Body of pancreas (tissue), 4 donors: ENCODE measurements around the gene TST.
A peak's percentile ranks its signal among the peaks of the same experiment; 100 is the strongest.

ENCODE experiments used
- CTCF ChIP-seq, 7 experiments: fragments of 450-650 bp in 4 of 7; fragments of 200-600 bp in 3 of 7; sonication (generic) in 3 of 7; IDR thresholded peaks; one replicate each; pipeline ENCODE4 v1.5.1; 2016 to 2019; ENCODE audit warnings: antibody characterized with exemption in 7 of 7
- POLR2A ChIP-seq, 3 donors: fragments of 450-650 bp; IDR thresholded peaks; one replicate each; pipeline ENCODE4 v1.6.1; 2016; ENCODE audit warnings: antibody characterized with exemption in 3 of 3, mild to moderate bottlenecking in 2 of 3

GRCh38 chr22:37043828-37044538, 24.7 kb upstream of the TST start:
- TF ChIP-seq CTCF (IDR thresholded peaks at IDR 0.05) (peak; percentile 69 to 94 (median 88)), POLR2A (IDR thresholded peaks at IDR 0.05) (peak in 1 of 3 donors; percentile 17)
